Thyroid gland (tissue), 4 donors: ENCODE data around the gene SERPINA12.

Source experiments
- CTCF ChIP-seq, 6 experiments: fragments of 200-600 bp in 3 of 6; fragments of 450-650 bp in 3 of 6; sonication (generic) in 3 of 6; IDR thresholded peaks; one replicate each; pipeline ENCODE4 v1.5.1; 2016 to 2019; ENCODE audit warnings: antibody characterized with exemption in 6 of 6, mild to moderate bottlenecking in 2 of 6, inconsistent platforms in 1 of 6, moderate library complexity in 1 of 6
- POLR2A ChIP-seq, 2 donors: fragments of 450-650 bp; IDR thresholded peaks; one replicate each; pipeline ENCODE4 v1.6.1; 2017; ENCODE audit warnings: antibody characterized with exemption in 2 of 2, mild to moderate bottlenecking in 2 of 2, moderate library complexity in 1 of 2

DNA sequence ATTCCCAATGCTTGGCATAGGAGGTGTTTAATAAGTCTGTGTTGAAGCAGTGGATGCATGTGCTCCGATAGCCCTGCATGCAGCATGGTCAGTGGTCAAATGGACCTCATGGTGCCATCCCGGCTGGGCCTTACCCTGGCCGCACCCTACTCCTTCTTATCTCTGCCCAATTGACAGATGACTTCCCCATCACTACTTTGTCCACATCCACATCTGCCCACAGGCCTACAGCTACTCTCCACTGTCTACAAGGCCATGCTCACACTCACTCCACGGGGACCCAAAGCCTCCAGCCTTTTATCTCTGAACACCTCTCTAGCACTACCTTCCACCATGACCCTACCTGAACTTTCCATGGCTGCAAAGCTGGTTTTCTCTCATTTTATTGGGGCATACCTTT lies 68.1 kb downstream of the SERPINA12 start:
- no peak for TF ChIP-seq POLR2A (IDR thresholded peaks at IDR 0.05)
- TF ChIP-seq CTCF (IDR thresholded peaks at IDR 0.05), result no peak
